Measurements from ENCODE around the gene SCYL2. TPM values are rescaled to one million over a fixed set of nuclear protein-coding genes. Genes with fewer than 3 reads are reported as not detected.
A peak's percentile ranks its signal among the peaks of the same experiment; 100 is the strongest.

Gene SCYL2
- total and polyA plus RNA-seq, 10 of the 15 experiments (the other 5 are each of a cell fraction or from before 2014, with no cell fraction given) = 5.4 to 34.3 (median 26.9) TPM

DNA sequence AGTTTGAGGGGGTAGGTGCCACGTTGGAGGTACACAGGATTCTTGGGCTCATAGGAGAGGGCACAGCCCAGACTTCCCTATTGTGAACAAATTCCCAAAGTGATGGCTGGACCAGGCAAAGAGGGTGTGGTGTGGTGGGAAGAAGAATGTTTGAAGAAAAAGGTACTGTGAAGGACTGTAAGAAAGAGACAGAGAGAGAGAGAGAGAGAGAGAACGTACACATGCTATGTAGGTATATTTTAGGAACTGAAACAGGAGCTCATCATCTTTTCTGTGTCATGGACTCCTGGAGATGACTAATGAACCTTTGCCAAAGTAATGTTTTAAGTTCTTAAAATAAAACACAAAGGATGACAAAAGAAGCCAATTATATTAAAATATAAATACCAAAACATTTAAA lies 114.4 kb downstream of the SCYL2 start:
- TF ChIP-seq LARP7 (IDR thresholded peaks at IDR 0.05) (no peak), FOS (IDR thresholded peaks at IDR 0.05; ENCODE audit: borderline replicate concordance, extremely low read depth, insufficient read length) (no peak), PAX5 (IDR thresholded peaks at IDR 0.05; ENCODE audit: borderline replicate concordance, low read depth, low read length) (no peak), SPI1 (IDR thresholded peaks at IDR 0.05; ENCODE audit: borderline replicate concordance, insufficient read depth, low read depth, low read length) (0 out of 2 replicates have a peak, but pooled peaks have one; percentile 22), HCFC1 (IDR thresholded peaks at IDR 0.05; ENCODE audit: low read length) (no peak), BHLHE40 (IDR thresholded peaks at IDR 0.05; ENCODE audit: borderline replicate concordance in 1 of 2, low read depth in 2 of 2, low read length in 1 of 2) (no peak)
- TF ChIP-seq, protein P1, sequence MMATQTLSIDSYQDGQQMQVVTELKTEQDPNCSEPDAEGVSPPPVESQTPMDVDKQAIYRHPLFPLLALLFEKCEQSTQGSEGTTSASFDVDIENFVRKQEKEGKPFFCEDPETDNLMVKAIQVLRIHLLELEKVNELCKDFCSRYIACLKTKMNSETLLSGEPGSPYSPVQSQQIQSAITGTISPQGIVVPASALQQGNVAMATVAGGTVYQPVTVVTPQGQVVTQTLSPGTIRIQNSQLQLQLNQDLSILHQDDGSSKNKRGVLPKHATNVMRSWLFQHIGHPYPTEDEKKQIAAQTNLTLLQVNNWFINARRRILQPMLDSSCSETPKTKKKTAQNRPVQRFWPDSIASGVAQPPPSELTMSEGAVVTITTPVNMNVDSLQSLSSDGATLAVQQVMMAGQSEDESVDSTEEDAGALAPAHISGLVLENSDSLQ (IDR thresholded peaks at IDR 0.05) = no peak
- TF ChIP-seq, protein P2, sequence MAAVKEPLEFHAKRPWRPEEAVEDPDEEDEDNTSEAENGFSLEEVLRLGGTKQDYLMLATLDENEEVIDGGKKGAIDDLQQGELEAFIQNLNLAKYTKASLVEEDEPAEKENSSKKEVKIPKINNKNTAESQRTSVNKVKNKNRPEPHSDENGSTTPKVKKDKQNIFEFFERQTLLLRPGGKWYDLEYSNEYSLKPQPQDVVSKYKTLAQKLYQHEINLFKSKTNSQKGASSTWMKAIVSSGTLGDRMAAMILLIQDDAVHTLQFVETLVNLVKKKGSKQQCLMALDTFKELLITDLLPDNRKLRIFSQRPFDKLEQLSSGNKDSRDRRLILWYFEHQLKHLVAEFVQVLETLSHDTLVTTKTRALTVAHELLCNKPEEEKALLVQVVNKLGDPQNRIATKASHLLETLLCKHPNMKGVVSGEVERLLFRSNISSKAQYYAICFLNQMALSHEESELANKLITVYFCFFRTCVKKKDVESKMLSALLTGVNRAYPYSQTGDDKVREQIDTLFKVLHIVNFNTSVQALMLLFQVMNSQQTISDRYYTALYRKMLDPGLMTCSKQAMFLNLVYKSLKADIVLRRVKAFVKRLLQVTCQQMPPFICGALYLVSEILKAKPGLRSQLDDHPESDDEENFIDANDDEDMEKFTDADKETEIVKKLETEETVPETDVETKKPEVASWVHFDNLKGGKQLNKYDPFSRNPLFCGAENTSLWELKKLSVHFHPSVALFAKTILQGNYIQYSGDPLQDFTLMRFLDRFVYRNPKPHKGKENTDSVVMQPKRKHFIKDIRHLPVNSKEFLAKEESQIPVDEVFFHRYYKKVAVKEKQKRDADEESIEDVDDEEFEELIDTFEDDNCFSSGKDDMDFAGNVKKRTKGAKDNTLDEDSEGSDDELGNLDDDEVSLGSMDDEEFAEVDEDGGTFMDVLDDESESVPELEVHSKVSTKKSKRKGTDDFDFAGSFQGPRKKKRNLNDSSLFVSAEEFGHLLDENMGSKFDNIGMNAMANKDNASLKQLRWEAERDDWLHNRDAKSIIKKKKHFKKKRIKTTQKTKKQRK (IDR thresholded peaks at IDR 0.05; ENCODE audit: low read depth, low read length) = no peak
- TF ChIP-seq, protein P3, sequence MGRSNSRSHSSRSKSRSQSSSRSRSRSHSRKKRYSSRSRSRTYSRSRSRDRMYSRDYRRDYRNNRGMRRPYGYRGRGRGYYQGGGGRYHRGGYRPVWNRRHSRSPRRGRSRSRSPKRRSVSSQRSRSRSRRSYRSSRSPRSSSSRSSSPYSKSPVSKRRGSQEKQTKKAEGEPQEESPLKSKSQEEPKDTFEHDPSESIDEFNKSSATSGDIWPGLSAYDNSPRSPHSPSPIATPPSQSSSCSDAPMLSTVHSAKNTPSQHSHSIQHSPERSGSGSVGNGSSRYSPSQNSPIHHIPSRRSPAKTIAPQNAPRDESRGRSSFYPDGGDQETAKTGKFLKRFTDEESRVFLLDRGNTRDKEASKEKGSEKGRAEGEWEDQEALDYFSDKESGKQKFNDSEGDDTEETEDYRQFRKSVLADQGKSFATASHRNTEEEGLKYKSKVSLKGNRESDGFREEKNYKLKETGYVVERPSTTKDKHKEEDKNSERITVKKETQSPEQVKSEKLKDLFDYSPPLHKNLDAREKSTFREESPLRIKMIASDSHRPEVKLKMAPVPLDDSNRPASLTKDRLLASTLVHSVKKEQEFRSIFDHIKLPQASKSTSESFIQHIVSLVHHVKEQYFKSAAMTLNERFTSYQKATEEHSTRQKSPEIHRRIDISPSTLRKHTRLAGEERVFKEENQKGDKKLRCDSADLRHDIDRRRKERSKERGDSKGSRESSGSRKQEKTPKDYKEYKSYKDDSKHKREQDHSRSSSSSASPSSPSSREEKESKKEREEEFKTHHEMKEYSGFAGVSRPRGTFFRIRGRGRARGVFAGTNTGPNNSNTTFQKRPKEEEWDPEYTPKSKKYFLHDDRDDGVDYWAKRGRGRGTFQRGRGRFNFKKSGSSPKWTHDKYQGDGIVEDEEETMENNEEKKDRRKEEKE (IDR thresholded peaks at IDR 0.05) = no peak
- DNase-seq (ENCODE audit: low read depth, low spot score) (no peak), ATAC-seq (peak; percentile 51; the same call in 2 of the 3 replicates), FAIRE-seq (no peak)
- Histone ChIP-seq H3K36me3 (ENCODE audit: control insufficient read depth in 2 of 2, insufficient read depth in 2 of 2, low read length in 1 of 2) (no peaks in the 10 kb centered on the region), H3K9ac (ENCODE audit: control insufficient read depth, insufficient read depth, low read length) (no peak overlapping the region), H3K9me3 (replicated peaks; ENCODE audit: control insufficient read depth, insufficient read depth, low read length) (no peaks in the 10 kb centered on the region), H3K27me3 (replicated peaks in 1 of 2; ENCODE audit: control insufficient read depth in 2 of 2, insufficient read depth in 2 of 2, low read length in 1 of 2) (no peaks in the 10 kb centered on the region), H3K4me1 (ENCODE audit: control insufficient read depth, insufficient read depth, low read length) (no peaks in the 10 kb centered on the region), H3K79me2 (ENCODE audit: control insufficient read depth, insufficient read depth, low read length) (no peaks in the 10 kb centered on the region), H4K20me1 (ENCODE audit: control insufficient read depth, insufficient read depth) (no peaks in the 10 kb centered on the region), H3K4me3 (no peak overlapping the region), H3K27ac (ENCODE audit: control insufficient read depth, insufficient read depth) (no peak overlapping the region), H3K4me2 (ENCODE audit: control insufficient read depth, insufficient read depth) (no peak overlapping the region), H2AFZ (ENCODE audit: control insufficient read depth, low read depth, low read length) (no peak overlapping the region)
- intact Hi-C loops (cut with micrococcal nuclease; ENCODE audit: unreplicated experiment) (no loop called here), in situ Hi-C loops (cut with MboI) (no loop called here)
- ChIA-PET SMC1A (ENCODE audit: uncharacterized antibody, unreplicated experiment) (interaction anchor here (1.1 kb wide), 1 partner anchor 34 kb away, joined by 4 read pairs; no protein-coding TSS in a partner anchor), POLR2A (no interaction called here), CTCF (no interaction called here), RAD21 (ENCODE audit: unreplicated experiment) (no interaction called here)
- WGBS (ENCODE audit: insufficient coverage, insufficient replicate concordance, low lambda C conversion rate, missing lambda C conversion rate) = 0% methylated on average over 2 of the region's 2 CpGs
- no TSS peak for BruUV-seq (replicated peaks)

Measured in GM12878 (cell line).